K562 treated with DMSO at 1 percent for 4 hours (cell line): Measurements from ENCODE around the gene URI1. TPM values are rescaled to one million over a fixed set of nuclear protein-coding genes. Genes with fewer than 3 reads are reported as not detected.

Source experiments
- total RNA-seq: library from RNA; unstranded; fragments of 300-600 nt; gene quantifications from 2 replicates; pipeline ENCODE4 v1.2.3, GENCODE V29; 2022; ENCODE audit not compliant: insufficient read depth

URI1 gene, protein sequence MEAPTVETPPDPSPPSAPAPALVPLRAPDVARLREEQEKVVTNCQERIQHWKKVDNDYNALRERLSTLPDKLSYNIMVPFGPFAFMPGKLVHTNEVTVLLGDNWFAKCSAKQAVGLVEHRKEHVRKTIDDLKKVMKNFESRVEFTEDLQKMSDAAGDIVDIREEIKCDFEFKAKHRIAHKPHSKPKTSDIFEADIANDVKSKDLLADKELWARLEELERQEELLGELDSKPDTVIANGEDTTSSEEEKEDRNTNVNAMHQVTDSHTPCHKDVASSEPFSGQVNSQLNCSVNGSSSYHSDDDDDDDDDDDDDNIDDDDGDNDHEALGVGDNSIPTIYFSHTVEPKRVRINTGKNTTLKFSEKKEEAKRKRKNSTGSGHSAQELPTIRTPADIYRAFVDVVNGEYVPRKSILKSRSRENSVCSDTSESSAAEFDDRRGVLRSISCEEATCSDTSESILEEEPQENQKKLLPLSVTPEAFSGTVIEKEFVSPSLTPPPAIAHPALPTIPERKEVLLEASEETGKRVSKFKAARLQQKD
- total RNA-seq: 32.1 and 39.3 TPM in 2 replicates

DNA sequence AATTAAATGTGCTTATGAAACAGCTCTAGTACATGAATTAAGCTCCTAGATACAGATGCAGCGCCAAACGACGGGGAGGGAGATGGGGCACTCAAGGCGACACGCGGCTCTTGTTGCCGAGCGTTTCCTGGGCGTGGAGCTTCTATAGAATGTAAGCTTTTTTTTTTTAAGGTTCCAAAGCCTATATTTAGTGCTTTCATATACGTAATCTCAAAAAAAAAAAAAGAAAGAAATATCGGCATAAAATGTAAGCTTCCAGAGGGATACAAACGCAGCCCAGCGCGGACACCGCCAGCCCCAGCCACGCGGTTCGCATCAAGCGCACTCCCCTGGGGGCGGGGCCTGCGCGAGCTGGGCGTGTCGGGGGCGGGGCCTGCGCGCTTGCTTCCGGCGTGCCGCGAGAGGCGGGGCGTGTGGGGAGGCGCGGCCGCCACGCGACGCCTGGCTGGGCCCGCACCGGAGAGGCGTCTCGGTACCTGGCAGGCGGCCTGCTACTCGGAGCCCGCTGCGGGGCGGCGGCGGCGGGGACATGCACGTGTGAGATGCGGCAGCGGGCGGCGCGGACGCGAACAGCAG is at the start of gene URI1:
TSS of gene URI1 (plus strand) at position 412 of the 576 bp plus-strand sequence. CDS start 309 bp downstream, outside the sequence.

Other genes starting within 250 kb of the URI1 start
- 10.5 and 13.0 TPM in 2 replicates for gene C19orf12, start 227.0 kb upstream of the URI1 start, total RNA-seq
- 10.0 and 14.1 TPM in 2 replicates for gene CCNE1, start 130.2 kb upstream of the URI1 start, total RNA-seq